ENCODE results near the gene MTHFD1L.
A peak's percentile ranks its signal among the peaks of the same experiment; 100 is the strongest.
"Not testable (repeated sequence)": the region's sequence is repeated elsewhere in the genome, so short reads cannot be mapped to it uniquely, and the experiment has no call there.

MTHFD1L gene

GRCh38 chr6:151067684-151068596 is 202.4 kb downstream of the MTHFD1L start:
- peak; percentile 69 for DNase-seq (ENCODE audit: low spot score)

- DNase-seq (ENCODE audit: low spot score) = no peak
Measured at GRCh38 chr6:151068761-151069312, 203.3 kb downstream of the MTHFD1L start.

GRCh38 chr6:151069641-151070040 is 204.1 kb downstream of the MTHFD1L start:
- no peak for DNase-seq (ENCODE audit: low spot score)

DNA sequence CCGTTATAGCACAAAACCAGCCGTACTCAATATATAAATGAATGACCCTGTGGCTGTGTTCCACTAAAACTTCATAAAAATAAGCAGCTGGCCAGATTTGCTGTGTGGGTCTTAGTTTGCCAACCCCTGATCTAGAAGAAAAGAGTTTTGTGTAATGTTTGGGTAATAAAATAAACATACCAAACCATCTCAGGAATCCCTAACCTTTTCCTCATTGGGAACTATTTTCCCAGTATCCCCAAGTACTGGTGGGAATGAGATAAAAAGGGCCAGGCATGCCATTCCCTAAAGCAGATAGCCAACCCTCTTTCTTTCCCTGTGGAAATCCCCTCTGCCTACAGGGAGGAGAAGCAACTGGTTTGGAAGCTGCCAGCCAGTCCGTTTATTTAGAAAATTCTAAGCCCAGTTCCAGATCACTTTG is 205.1 kb downstream of the MTHFD1L start:
- no peak for DNase-seq (ENCODE audit: low spot score)

- DNase-seq (ENCODE audit: low spot score) = no peak
Measured at GRCh38 chr6:151071295-151071694, 205.8 kb downstream of the MTHFD1L start.

- DNase-seq (ENCODE audit: low spot score) = peak; percentile 25
Measured at GRCh38 chr6:151073146-151073545, 207.6 kb downstream of the MTHFD1L start.

DNA sequence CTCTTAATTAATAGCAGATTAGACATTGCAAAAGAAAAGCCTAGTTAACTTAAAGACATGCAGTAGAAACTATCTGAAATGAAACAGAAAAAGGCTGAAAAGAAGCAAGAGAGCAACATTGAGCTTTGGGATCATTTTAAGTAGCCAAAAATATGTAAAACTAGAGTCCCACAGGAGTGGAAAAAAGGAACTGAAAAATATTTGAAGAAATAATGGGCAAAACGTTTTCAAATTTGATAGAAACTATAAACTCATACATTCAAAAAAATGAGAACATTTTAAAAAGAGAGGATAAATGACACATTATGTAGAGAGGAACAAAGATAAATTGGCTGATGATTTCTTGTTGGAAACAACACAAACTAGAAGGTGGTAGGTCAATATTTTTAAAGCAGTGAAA is 208.2 kb downstream of the MTHFD1L start:
- DNase-seq (ENCODE audit: low spot score) = no peak

DNA sequence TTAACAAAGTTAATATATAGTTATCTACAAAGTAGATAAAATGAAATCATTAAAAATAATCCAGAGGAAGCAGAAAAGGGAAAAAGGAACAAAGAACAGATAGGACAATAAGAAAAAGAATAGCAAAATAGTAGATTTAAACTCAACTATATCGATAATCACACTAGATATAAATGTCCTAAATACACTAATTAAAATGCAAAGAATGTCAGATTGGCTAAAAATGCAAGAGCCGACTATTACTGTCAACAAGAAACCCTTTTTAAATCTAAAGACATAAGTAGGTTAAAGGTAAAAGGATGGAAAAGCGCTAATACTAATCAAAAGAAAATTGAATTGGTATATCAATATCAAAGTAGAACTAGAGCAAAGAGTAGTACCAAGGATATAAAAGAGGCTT is 209.5 kb downstream of the MTHFD1L start:
- DNase-seq (ENCODE audit: low spot score) = no peak

DNA sequence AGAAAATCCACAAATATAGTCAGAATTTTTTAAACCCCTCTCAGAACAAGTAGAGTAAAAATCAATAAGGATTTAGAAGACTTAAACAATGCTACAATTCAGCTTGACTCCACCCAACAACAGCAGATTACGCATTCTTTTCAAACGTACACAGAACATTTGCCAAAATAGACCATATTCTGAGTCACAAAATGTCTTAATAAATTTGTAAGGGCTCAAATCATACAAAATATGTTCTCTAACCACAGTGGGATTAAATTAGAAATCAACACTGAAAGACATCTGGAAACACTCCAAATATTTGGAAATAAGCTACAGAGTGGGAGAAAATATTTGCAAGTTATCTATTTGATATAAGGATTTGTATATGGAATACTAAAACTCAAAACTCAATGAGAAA is 210.0 kb downstream of the MTHFD1L start:
- DNase-seq (ENCODE audit: low spot score) = no peak

- no peak for DNase-seq (ENCODE audit: low spot score)
Measured at GRCh38 chr6:151075930-151076555, 210.5 kb downstream of the MTHFD1L start.

- DNase-seq (ENCODE audit: low spot score) = no peak
Measured at GRCh38 chr6:151078655-151079054, 213.2 kb downstream of the MTHFD1L start.

DNA sequence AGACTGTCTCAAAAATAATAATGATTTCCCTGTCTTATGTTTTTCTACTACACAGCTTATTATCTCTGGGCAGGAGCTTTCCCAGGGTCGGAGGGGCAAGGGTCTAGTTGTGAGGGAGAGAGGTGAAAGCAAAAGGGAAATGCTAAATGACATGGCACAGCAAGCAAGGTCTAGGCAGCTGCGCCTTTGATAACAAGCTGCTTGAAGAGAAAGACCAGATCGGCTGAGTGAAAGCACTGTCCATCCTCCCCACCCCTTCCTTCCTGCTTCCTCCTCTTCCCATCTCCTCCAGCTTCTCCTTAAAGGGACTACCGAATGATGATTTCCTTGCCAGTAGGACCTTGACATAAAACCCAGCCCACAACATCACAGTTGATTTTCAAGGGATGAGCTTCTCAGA is 216.2 kb downstream of the MTHFD1L start:
- DNase-seq (ENCODE audit: low spot score) = no peak

GRCh38 chr6:151082079-151082478 is 216.6 kb downstream of the MTHFD1L start:
- no peak for DNase-seq (ENCODE audit: low spot score)

DNA sequence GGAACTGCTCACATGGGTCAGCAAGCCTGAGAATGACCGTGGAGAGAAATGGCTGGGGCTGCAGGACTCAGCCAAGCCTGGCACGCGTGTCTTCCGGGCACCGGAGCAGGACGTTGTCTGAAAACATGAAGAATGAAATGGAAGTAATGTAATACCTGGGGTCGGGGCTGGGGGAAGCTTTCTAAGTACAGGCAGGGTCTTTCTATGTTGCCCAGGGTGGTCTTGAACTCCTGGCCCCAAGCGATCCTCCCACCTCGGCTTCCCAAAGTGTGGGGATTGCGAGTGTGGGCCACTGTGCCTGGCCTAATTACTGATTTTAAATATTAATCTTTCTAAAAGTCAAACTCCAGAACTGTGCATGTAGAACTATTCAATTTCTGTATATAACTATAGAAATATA is 218.8 kb downstream of the MTHFD1L start:
- no peak for DNase-seq (ENCODE audit: low spot score)

DNA sequence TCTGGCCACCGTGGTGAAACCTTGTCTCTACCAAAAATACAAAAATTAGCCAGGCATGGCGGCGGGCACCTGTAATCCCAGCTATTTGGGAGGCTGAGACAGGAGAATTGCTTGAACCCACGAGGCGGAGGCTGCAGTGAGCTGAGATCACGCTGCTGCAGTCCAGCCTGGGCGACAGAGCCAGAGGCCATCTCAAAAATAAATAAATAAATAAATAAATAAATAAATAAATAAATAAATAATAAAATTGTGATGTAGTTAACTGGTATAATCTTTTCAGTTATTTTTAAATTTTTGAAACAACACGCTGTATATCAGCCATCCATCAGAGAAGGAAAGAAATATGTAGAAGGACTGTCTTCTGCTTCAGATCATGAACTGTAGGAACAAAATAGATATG is 221.6 kb downstream of the MTHFD1L start:
- not testable (repeated sequence) for DNase-seq (ENCODE audit: low spot score)

GRCh38 chr6:151087861-151088598 is 222.5 kb downstream of the MTHFD1L start:
- DNase-seq (ENCODE audit: low spot score) = no peak

GRCh38 chr6:151088599-151088935 is 223.1 kb downstream of the MTHFD1L start:
- no peak for DNase-seq (ENCODE audit: low spot score)

DNA sequence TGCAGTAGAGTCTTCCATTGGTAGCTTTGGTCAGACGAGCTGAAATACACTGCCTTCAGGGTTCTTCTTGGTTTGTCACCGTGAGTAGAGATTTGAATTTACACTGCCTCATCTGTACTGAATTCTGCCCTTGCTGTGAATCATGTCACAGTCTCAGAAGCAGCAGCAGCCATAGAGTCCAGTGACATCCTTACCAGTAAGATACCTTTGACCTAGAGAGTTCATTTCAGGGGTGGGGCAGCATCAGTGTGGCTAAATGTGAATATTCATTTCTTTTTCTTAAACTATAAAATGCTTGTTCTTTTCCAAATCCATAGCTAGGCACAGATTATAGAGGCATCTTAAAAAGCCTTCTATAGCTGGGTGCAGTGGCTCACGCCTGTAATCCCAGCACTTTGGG is 223.5 kb downstream of the MTHFD1L start:
- no peak for DNase-seq (ENCODE audit: low spot score)

- DNase-seq (ENCODE audit: low spot score) = no peak
Measured at GRCh38 chr6:151089978-151090377, 224.5 kb downstream of the MTHFD1L start.

DNA sequence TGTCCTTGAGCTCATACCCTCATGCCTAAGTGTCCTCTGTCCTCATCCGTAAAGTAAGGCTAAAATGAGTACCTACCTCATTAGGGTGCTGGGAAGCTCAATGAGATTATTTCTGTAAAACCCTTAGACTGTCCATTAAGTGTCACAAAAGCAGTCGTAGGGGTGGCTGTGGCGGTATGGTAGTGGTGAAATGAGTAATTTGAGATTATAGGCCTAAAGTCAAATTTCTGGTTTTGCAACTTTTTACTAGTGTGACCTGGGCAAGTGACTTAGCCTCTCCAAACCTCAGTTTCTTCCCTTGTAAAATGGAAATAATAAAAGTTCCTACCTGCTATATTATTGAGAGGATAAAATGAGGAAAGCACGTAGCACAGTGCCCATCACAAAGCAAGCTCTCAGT is 226.1 kb downstream of the MTHFD1L start:
- DNase-seq (ENCODE audit: low spot score) = no peak

DNA sequence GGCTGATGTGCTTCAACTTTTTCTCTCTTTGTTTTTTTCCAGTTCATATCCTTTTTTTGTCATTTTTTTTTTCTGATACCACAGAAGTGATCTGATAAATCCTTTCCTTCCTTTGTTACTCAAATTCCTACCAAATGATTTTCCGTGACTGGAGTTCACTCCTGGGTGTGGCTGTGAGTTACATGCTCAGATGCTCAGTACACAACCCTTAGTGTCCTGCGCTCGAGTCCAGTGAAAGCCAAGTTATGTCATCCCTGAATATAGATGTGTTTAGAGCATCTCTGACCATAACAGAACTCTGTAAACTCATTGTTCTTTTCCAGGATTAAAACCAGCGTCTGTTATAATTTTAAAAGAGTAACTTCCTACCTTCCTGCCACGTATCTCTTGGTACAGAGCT is 227.1 kb downstream of the MTHFD1L start:
- DNase-seq (ENCODE audit: low spot score) = no peak

DNA sequence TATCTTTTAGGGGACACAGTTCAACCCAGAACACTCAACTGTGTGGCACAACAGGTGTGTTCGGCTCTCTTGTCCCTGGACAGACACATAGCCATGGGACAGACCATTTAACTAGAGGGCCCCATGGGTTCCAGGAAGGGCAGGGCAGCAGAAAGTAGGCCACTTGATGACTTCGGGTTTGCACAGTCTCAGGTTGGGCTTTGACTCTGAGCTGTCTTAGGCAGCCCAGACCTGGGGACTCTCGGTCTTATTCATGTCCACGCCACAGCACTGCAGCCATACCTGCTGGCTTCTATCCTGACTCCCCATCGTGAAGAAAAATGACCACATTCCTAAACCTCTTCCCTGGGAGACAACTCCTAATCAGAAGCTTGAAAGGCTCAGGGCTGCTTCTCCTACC is 228.2 kb downstream of the MTHFD1L start:
- no peak for DNase-seq (ENCODE audit: low spot score)

Measured in Ammon's horn (tissue), 1 donor.